Skeletal muscle tissue (tissue), 4 donors: Measurements from ENCODE around the gene ATP8B4. TPM values are rescaled to one million over a fixed set of nuclear protein-coding genes. Genes with fewer than 3 reads are reported as not detected.

ENCODE experiments used
- H3K27ac ChIP-seq: one replicate; pipeline ENCODE4 v1.7.0; 2013; ENCODE audit warnings: mild to moderate bottlenecking, low read depth, low read length, inconsistent platforms
- H3K27me3 ChIP-seq, 3 donors: one replicate each; pipeline ENCODE4 v1.7.0; 2013; ENCODE audit warnings: low read length in 3 of 3; ENCODE audit not compliant: control insufficient read depth in 3 of 3, insufficient read depth in 3 of 3
- H3K36me3 ChIP-seq, 3 donors: one replicate each; pipeline ENCODE4 v1.7.0; 2013; ENCODE audit warnings: low read length in 3 of 3; ENCODE audit not compliant: control insufficient read depth in 3 of 3, insufficient read depth in 3 of 3
- H3K4me1 ChIP-seq, 3 donors: one replicate each; pipeline ENCODE4 v1.7.0; 2013; ENCODE audit warnings: low read length in 3 of 3, mild to moderate bottlenecking in 3 of 3; ENCODE audit not compliant: control insufficient read depth in 3 of 3, insufficient read depth in 3 of 3
- H3K4me3 ChIP-seq, 3 donors: one replicate each; pipeline ENCODE4 v1.7.0; 2013; ENCODE audit warnings: low read length in 3 of 3
- H3K9ac ChIP-seq, 3 donors: one replicate each; pipeline ENCODE4 v1.7.0; 2013; ENCODE audit warnings: low read length in 3 of 3, mild to moderate bottlenecking in 3 of 3, moderate library complexity in 2 of 3, low read depth in 1 of 3
- H3K9me3 ChIP-seq, 3 donors: one replicate each; pipeline ENCODE4 v1.7.0; 2013; ENCODE audit warnings: low read length in 3 of 3; ENCODE audit not compliant: control insufficient read depth in 3 of 3
- total RNA-seq: library from RNA; depleted of rRNA; stranded (reverse); fragments of >200 nt; gene quantifications from one replicate; pipeline ENCODE4 v1.2.3, GENCODE V29; 2014
- donor health status: Osteomylitis.

The ATP8B4 gene
- total RNA-seq, 1 donor from 2014 or later = 15.1 TPM

DNA sequence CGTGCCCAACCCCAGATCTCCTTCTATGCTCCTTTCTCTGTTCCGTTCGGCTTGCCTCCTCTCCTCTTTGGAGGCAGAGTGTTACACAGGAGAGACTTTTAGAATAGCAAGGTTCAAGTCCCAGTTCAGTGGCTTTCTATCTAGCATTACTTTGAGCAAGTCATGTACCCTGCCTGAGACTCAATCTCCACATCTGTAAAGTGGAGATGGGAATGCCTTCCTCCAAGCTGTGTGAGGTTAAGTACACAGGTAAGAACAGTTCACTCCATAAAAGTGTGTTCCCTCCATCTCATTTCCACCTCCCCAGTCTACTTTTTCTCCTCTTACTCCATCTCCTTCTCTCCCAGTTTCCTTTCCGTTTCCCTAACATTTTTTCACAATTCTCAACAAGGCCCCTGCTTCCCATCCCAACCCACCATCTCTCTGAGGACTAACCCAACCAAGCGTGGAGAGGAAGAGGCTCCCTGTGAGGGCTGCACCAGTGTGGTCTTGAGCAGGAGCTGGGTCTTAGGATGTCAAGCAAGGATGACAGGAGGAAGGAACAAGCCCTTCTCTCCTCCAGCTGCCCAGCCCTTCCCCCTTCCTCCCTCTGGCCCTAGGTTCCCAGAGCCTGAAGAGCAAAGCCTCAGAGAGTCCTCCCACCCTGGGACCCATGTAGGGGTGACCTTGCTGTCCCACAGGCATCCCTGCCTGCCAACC is 6.4 kb downstream of the ATP8B4 start:
- H3K36me3 ChIP-seq = no peaks in the 10 kb centered on the region
- no peaks in the 10 kb centered on the region for H3K27me3 ChIP-seq
- no peaks in the 10 kb centered on the region for H3K9me3 ChIP-seq
- H3K4me3 ChIP-seq = peak overlapping the region; percentile 5 to 22 (median 13)
- no peak overlapping the region for H3K27ac ChIP-seq
- H3K9ac ChIP-seq = no peak overlapping the region
- no peaks in the 10 kb centered on the region for H3K4me1 ChIP-seq

DNA sequence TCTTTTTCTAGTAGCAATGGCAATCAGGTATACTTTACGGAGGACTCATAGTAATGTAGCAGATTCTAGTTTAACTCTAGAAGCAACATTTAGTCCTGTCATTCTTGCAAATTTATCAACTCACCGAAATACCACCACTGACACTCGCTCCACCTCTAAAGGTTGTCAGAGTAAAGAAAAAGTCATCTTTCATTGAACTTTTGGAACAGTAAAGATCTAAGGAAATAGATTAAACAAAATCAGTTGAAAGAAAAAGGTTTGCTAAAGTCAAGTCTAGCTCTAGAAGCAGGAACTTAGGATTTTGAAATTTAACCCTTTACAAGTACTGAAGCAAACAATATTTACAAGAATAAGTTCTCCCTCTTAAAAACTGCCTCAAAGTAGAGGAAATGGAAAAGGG is 8.7 kb downstream of the ATP8B4 start:
- Histone ChIP-seq H3K27ac (no peak overlapping the region), H3K9ac (no peak overlapping the region), H3K4me1 (no peaks in the 10 kb centered on the region), H3K36me3 (no peaks in the 10 kb centered on the region), H3K9me3 (no peaks in the 10 kb centered on the region), H3K27me3 (no peaks in the 10 kb centered on the region), H3K4me3 (no peak overlapping the region)

DNA sequence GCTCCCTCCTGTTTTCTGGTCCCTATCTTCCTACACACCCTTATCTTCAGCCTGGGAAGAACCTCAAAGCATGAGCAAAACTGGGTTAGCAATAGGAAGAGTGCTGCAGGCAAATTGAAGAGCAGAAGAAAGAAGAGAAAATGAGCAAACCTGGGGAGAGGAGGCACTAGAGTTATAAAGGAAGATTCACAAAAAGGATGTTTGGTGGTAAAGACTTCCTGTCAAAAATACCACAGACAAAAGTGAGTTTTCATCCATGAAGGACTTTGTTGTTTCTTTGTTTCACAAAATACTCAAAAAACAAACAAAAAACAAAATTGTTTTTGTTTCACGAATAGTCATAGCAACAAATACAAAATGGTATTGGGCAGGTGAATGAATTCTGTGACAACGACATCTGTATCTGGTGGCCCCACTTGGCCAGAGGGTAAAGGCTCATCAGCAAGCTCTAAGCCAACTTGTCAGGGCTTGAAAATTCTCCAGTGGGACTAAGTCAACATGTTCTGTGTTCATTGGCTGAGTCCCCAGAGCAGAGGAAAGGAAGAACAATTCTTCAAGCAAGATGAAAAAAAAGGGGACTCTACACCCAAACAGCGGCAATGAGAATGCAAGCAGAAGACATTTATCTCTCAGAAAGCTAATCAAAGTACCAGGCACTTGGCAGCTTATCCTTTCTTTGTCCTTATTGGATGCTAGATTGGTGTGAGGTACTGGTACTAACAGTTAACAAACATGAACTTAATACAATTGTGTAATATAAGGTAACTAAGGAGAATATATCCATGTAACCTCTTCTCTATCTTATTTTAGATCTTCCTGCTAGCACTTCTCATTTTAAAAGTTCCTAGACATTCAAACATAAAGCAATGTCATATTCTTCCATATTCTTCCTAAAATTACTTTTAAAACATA is 9.7 kb downstream of the ATP8B4 start:
- Histone ChIP-seq H3K9ac (no peak overlapping the region), H3K27ac (no peak overlapping the region), H3K9me3 (no peaks in the 10 kb centered on the region), H3K36me3 (no peaks in the 10 kb centered on the region), H3K4me1 (no peaks in the 10 kb centered on the region), H3K4me3 (no peak overlapping the region), H3K27me3 (no peaks in the 10 kb centered on the region)

DNA sequence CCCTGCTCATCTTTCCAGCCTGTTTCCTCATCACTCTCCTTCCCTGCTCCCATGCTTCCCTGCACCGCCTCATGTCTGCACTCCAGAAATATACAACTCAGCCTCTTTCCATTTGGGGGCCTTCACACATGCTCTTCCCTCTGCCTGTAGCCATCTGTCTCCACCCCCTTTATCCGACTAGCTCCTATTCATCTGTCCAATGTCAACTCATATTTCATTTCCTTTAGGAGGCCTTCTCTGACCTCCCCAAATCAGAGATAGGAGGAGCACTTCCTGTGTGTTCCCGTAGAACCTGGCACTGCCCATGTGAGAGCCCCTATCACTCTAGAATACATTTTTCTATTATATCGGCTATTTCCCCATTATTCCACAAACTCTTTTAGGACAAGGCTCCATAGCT is 10.6 kb downstream of the ATP8B4 start:
- Histone ChIP-seq H3K27me3 (no peaks in the 10 kb centered on the region), H3K4me1 (no peaks in the 10 kb centered on the region), H3K27ac (peak overlapping the region; percentile 19), H3K36me3 (no peaks in the 10 kb centered on the region), H3K4me3 (no peak overlapping the region), H3K9me3 (no peaks in the 10 kb centered on the region), H3K9ac (no peak overlapping the region)

DNA sequence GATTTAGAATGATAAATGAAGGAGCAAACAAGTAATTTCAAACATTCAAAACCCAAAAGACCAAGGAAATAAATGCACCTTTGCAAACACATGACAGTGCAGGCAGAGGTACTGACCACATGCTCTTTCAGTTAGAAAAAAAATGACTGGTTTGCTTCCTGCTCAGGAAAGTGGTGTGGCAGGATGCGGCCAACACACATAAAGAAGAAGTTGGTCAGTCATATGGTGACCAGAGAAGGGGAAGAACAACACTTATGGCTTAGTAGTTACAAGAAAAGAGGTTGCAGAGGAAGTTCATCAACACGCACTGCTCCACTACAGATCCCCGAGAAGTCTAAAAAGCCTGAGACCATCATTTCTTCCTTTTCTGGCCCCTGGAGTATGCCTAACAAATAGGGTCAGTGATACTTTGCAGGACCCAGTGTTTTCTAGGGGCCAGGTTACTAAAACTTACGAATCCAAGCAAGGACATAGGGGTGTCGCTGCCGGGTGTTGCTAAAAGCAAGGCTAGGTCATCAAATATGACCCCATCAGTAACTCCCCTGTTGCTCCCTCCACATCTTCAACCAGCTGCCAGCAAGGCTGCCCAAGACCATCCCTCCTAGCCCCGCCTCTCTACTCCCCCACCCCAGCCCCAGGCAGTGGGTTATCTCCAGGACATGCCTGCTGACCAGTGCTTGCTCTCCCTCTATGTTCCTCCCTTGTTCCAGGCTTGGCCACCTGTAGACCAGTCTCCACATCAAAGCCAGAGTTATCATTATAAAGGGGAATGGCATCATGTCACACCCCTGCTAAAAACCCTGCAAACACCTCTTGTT is 11.2 kb downstream of the ATP8B4 start:
- Histone ChIP-seq H3K27ac (peak overlapping the region; percentile 19), H3K4me3 (no peak overlapping the region), H3K27me3 (no peaks in the 10 kb centered on the region)

DNA sequence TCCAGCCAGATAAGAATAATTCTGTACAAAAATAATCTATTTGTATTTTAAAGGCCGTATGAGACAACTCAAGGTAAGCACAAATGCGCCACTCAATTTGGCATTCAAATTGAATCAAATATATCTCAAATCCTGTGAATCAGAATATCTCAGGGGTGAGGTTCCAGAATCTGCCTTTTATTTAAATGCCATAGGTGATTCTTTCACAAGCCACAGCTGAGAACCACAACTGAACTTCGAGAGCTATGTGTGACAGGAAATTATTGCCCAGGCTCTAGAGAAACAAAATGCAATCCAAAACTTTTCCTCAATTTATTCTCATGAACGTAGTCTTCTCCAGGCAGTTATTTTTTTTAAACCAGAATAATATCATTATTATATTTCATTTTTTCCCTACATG is 11.9 kb downstream of the ATP8B4 start:
- no peak overlapping the region for H3K27ac ChIP-seq
- no peaks in the 10 kb centered on the region for H3K36me3 ChIP-seq
- no peaks in the 10 kb centered on the region for H3K9me3 ChIP-seq
- H3K27me3 ChIP-seq = no peaks in the 10 kb centered on the region
- no peak overlapping the region for H3K9ac ChIP-seq
- no peaks in the 10 kb centered on the region for H3K4me1 ChIP-seq
- H3K4me3 ChIP-seq = no peak overlapping the region

More for the DNA sequence above, 11.2 kb downstream of the ATP8B4 start:
- Histone ChIP-seq H3K9me3 (no peaks in the 10 kb centered on the region), H3K9ac (no peak overlapping the region), H3K36me3 (no peaks in the 10 kb centered on the region), H3K4me1 (no peaks in the 10 kb centered on the region)

DNA sequence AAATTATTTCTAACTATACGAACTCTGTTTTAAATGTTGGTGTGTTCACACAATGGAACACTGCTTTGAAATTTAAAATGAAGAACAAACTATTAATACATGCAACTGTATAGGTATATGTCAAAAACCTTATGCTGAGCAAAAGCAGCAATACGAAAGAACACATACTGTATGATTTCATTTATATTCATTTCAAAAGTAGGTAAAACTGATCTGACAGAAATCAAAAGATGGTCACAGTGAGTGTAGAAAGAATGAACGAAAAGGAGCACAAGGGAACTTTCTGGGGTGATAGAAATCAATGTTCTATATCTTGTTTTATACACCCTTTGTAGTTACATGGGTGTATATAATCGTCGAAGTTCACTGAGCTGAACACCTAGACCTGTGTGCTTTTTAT is 12.6 kb downstream of the ATP8B4 start:
- Histone ChIP-seq H3K4me1 (no peaks in the 10 kb centered on the region), H3K27ac (no peak overlapping the region), H3K9me3 (no peaks in the 10 kb centered on the region), H3K36me3 (no peaks in the 10 kb centered on the region), H3K4me3 (no peak overlapping the region), H3K9ac (no peak overlapping the region), H3K27me3 (no peaks in the 10 kb centered on the region)

DNA sequence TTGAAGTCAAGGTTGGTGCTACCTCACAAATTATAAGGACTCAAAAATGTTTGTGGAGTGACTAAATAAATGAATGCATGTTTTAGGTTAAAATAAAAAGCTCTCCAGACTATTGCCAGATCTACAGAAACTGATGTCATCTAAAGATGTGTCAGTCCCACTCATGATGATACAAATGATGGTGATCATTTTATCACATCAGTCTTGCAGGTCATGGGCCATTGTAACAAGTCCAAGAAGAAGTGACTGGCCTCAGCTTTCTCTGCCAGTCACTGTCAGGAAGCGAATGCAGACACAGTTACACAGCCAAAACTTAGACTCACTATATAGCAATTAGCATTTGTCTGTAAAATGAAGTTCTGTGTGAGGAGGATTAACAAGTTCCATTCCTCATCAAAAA is 18.5 kb downstream of the ATP8B4 start:
- no peaks in the 10 kb centered on the region for H3K36me3 ChIP-seq
- H3K9me3 ChIP-seq = no peaks in the 10 kb centered on the region

DNA sequence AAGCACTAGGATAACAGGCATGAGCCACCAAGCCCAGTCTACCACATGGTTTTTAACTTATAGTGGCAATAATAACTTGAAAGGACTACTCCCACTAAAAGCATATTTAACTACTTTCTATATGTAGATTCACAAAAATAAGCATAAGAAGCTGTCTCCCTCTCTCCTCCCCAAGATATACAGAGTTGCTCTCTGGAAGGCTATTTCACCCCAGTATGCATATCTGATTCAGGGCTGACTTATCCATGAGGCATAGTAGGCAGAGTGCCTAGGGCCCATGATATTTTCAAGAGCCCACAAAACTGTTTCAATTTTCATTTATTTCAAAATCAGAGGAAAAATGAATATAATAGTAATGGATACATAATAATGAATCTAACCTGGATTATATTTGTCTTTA is 20.5 kb downstream of the ATP8B4 start:
- Histone ChIP-seq H3K27me3 (no peaks in the 10 kb centered on the region), H3K36me3 (no peaks in the 10 kb centered on the region), H3K27ac (no peak overlapping the region), H3K4me1 (no peaks in the 10 kb centered on the region), H3K4me3 (no peak overlapping the region), H3K9me3 (no peaks in the 10 kb centered on the region), H3K9ac (no peak overlapping the region)

More for the DNA sequence above, 18.5 kb downstream of the ATP8B4 start:
- Histone ChIP-seq H3K4me1 (no peaks in the 10 kb centered on the region), H3K4me3 (no peak overlapping the region), H3K27ac (no peak overlapping the region), H3K9ac (no peak overlapping the region), H3K27me3 (no peaks in the 10 kb centered on the region)
